Peyer's patch (tissue), 4 donors: ENCODE data around the gene SYCP2. TPM values are rescaled to one million over a fixed set of nuclear protein-coding genes. Genes with fewer than 3 reads are reported as not detected.

Experiments used
- DNase-seq, 3 donors: peaks; one replicate each; pipeline ENCODE4 v3.0.0-alpha.2; 2017 to 2019
- H3K27ac ChIP-seq, 4 donors: fragments of 200-600 bp; sonication (generic); one replicate each; pipeline ENCODE4 v1.5.1; 2016 to 2019
- H3K27me3 ChIP-seq, 2 donors: fragments of 200-600 bp; sonication (generic); one replicate each; pipeline ENCODE4 v1.5.1; 2019
- H3K36me3 ChIP-seq, 3 donors: fragments of 200-600 bp; sonication (generic); one replicate each; pipeline ENCODE4 v1.5.1; 2016 to 2019
- H3K4me1 ChIP-seq, 4 donors: fragments of 200-600 bp; sonication (generic); one replicate each; pipeline ENCODE4 v1.5.1; 2016 to 2019
- H3K4me3 ChIP-seq, 4 donors: fragments of 200-600 bp; sonication (generic); 1 replicate in 3 of 4; 2 replicates in 1 of 4; pipeline ENCODE4 v1.5.1; 2016 to 2019; ENCODE audit warnings: mild to moderate bottlenecking in 1 of 4
- H3K9me3 ChIP-seq, 4 donors: fragments of 200-600 bp; sonication (generic); one replicate each; pipeline ENCODE4 v1.5.1; 2016 to 2019; ENCODE audit warnings: mild to moderate bottlenecking in 1 of 4
- CTCF ChIP-seq, 6 experiments: fragments of 450-650 bp in 4 of 6; fragments of 200-600 bp in 2 of 6; sonication (generic) in 1 of 6; IDR thresholded peaks; one replicate each; pipeline ENCODE4 v1.5.1; 2017 to 2019; ENCODE audit warnings: antibody characterized with exemption in 6 of 6, mild to moderate bottlenecking in 3 of 6, moderate library complexity in 1 of 6
- POLR2A ChIP-seq, 2 donors: fragments of 450-650 bp; IDR thresholded peaks; one replicate each; pipeline ENCODE4 v1.5.1; 2017; ENCODE audit warnings: antibody characterized with exemption in 2 of 2, mild to moderate bottlenecking in 2 of 2, moderate library complexity in 2 of 2
- total RNA-seq, 4 donors: library from RNA; depleted of rRNA; stranded (reverse); fragments of >200 nt; gene quantifications; one replicate each; pipeline ENCODE4 v1.1.0, GENCODE V29; 2016

Gene SYCP2
- 10 to 100 TPM in 1 of 4 donors, 1 to 10 TPM in 3; 2.0 to 35.5 (median 2.7) TPM for total RNA-seq

GRCh38 chr20:59933296-59933848, at the start of gene SYCP2:
TSS of gene SYCP2 (minus strand) at chr20:59933637. CDS start at chr20:59922413, 11,224 bp downstream.
- peak; percentile 41 to 64 (median 57) for DNase-seq
- Histone ChIP-seq H3K36me3 (no peaks in the 10 kb centered on the region), H3K27ac (peak within 1 kb of the TSS; percentile 56 to 76 (median 68)), H3K9me3 (no peaks in the 10 kb centered on the region), H3K4me1 (peaks cover 0 to 18% (median 4%) of the 10 kb centered on the region in 4 donors), H3K4me3 (peak within 1 kb of the TSS; percentile 55 to 70 (median 64)), H3K27me3 (no peaks in the 10 kb centered on the region)
- no peak for TF ChIP-seq POLR2A (IDR thresholded peaks at IDR 0.05)
- no peak for TF ChIP-seq CTCF (IDR thresholded peaks at IDR 0.05)

GRCh38 chr20:59983076-59983475, 49.6 kb upstream of the SYCP2 start:
- Histone ChIP-seq H3K4me1 (no peaks in the 10 kb centered on the region), H3K27me3 (no peaks in the 10 kb centered on the region), H3K4me3 (no peak overlapping the region), H3K9me3 (no peaks in the 10 kb centered on the region), H3K27ac (no peak overlapping the region), H3K36me3 (no peaks in the 10 kb centered on the region)
- TF ChIP-seq POLR2A (IDR thresholded peaks at IDR 0.05) (no peak), CTCF (IDR thresholded peaks at IDR 0.05) (no peak)
- no peak for DNase-seq

GRCh38 chr20:59977086-59977485, 43.6 kb upstream of the SYCP2 start:
- no peak overlapping the region for H3K27ac ChIP-seq
- no peak overlapping the region for H3K4me3 ChIP-seq
- no peaks in the 10 kb centered on the region for H3K9me3 ChIP-seq
- TF ChIP-seq POLR2A (IDR thresholded peaks at IDR 0.05) (no peak), CTCF (IDR thresholded peaks at IDR 0.05) (no peak)
- H3K4me1 ChIP-seq, result no peaks in the 10 kb centered on the region
- H3K27me3 ChIP-seq, result no peaks in the 10 kb centered on the region
- no peak for DNase-seq
- no peaks in the 10 kb centered on the region for H3K36me3 ChIP-seq

GRCh38 chr20:59976156-59976782, 42.8 kb upstream of the SYCP2 start:
- Histone ChIP-seq H3K9me3 (no peaks in the 10 kb centered on the region), H3K4me1 (no peaks in the 10 kb centered on the region), H3K27ac (no peak overlapping the region), H3K4me3 (no peak overlapping the region), H3K27me3 (no peaks in the 10 kb centered on the region), H3K36me3 (no peaks in the 10 kb centered on the region)
- DNase-seq, result no peak
- no peak for TF ChIP-seq POLR2A (IDR thresholded peaks at IDR 0.05)
- no peak for TF ChIP-seq CTCF (IDR thresholded peaks at IDR 0.05)

GRCh38 chr20:59972037-59972801, 38.8 kb upstream of the SYCP2 start:
- H3K9me3 ChIP-seq, result no peaks in the 10 kb centered on the region
- DNase-seq, result no peak

More at GRCh38 chr20:59972037-59972801, 38.8 kb upstream of the SYCP2 start:
- Histone ChIP-seq H3K27me3 (no peaks in the 10 kb centered on the region), H3K4me3 (no peak overlapping the region), H3K4me1 (no peaks in the 10 kb centered on the region), H3K36me3 (no peaks in the 10 kb centered on the region), H3K27ac (no peak overlapping the region)
- no peak for TF ChIP-seq POLR2A (IDR thresholded peaks at IDR 0.05)
- no peak for TF ChIP-seq CTCF (IDR thresholded peaks at IDR 0.05)
